GM12873 (cell line): Measurements from ENCODE around the gene SMIM30.

Experiments
- CTCF ChIP-seq: IDR thresholded peaks from 2 replicates; pipeline ENCODE4 v1.5.1; 2012; ENCODE audit warnings: low read depth, mild to moderate bottlenecking, moderate library complexity, low read length, control low read depth; ENCODE audit not compliant: insufficient read depth; ENCODE audit errors: missing control alignments

The SMIM30 gene

GRCh38 chr7:113099284-113099919 is 19.0 kb downstream of the SMIM30 start:
- no peak for TF ChIP-seq CTCF

DNA sequence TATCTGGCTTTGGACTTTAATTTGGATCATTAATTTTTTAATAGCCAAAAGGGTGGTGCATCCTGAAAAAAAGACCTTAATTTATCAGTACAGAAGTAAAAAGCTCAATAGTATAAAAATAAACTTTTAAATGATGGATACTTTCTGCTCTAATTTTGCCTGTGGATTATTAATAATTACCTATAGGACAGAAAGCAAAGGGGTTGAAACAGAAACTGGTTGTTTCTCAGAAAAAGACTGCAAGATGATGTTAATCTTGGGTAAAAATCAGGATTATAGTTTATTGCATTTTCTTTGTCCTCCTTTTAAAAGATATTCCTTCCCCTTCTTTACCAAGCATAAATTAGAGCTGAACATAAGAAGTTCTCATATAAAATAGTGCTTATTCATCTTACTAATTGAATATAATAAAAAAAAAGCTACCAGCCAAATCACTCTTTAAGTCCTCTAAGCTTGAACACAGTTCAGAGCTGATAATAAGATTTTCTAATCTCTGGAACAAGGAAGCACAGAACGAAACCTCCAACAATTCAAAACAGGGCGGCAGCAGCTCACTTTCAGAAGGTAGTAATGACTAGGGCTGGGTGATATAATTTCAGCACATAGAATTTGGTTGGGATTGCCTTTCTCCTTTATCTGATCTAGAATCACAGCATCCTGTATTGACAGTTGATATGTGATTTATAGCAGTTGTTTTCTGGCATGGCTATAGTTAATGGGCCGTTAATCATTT is 23.7 kb downstream of the SMIM30 start:
- TF ChIP-seq CTCF = no peak

DNA sequence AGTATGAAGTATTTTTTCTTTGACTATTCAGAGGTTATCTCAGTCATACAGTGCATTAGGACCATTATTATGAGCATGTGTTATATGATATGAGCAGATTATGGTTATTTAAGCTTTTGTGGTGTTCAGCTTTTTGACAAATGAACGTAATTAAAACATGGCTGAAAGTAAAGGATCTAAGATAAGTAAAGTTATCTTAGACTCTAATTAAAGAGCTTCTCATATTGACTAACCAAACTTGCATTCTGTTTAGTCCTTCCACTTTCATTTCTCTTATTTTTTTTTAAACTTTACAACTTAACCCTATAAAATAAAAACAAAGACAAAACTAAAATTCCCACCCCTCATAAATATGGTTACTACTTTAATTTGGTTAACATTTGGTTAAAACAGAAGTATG is 24.8 kb downstream of the SMIM30 start:
- TF ChIP-seq CTCF = no peak

GRCh38 chr7:113092762-113093161 is 25.6 kb downstream of the SMIM30 start:
- no peak for TF ChIP-seq CTCF

DNA sequence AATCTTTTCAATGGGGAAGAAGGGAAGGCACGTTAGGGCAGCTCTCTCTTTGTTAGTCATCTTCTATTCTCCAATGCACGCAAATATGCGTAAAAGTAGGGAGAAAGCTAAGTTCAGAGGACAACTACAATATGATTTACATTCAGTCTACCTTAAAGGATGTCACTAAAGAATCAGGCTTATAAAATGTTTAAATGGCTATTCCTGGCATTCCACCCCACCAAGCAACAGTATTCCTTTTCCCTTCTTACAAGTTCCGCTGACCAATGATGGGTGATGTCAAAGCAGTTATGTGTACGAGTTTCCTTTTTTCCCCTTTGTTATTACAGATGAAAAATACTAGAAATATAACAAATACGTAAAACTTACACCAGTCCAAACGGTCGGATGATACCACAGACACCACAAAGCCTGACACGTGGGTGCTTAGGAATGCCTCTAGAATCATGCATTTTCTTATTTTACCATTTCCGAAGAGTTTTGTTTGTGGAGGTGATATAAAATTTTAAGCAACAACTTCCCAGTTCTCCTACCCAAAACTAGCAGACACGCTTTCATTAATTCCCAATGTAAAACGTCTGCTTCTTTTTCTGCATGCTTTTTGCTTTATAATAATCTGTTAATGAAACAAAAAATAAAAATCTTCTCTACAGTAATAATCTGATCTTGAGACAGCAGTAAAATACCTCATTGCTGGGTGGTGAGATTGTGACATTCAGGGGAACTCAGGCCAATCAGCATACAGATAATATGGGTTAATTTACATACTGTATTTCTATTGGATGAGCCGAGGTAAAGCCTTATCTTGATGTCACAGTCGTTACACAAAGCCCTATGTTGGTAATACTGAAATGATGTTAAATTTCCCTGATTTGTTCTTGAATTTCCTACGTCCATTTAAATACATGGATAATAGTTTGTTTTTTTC is 31.0 kb downstream of the SMIM30 start:
- TF ChIP-seq CTCF = no peak

- no peak for TF ChIP-seq CTCF
Measured at GRCh38 chr7:113086431-113086888, 31.9 kb downstream of the SMIM30 start, which contains the start of gene GPR85. Gene GPR85, minus strand, starts transcription at chr7:113086827. Its CDS starts 2,106 bp downstream, at chr7:113084721.
